ENCODE measurements around the gene RPL31. TPM values are rescaled to one million over a fixed set of nuclear protein-coding genes. Genes with fewer than 3 reads are reported as not detected.

RPL31 gene
- total RNA-seq, 2 experiments from 2014 or later = 1,667 to 1,859 TPM

- Mint-ChIP-seq H3K27ac (no peak overlapping the region), H3K9me3 (no peaks in the 10 kb centered on the region), H3K4me1 (ENCODE audit: low read depth) (peaks cover 2% of the 10 kb centered on the region), H3K27me3 (no peaks in the 10 kb centered on the region), H3K36me3 (ENCODE audit: low read depth) (no peaks in the 10 kb centered on the region), H3K4me3 (no peak overlapping the region)
- CTCF ChIA-PET = interaction anchor here (0.6 to 5.2 kb wide), 18 partner anchors 9 to 626 kb away, joined by 3 to 80 read pairs (median 4); no protein-coding TSS in a partner anchor
- TF ChIP-seq, protein P1, sequence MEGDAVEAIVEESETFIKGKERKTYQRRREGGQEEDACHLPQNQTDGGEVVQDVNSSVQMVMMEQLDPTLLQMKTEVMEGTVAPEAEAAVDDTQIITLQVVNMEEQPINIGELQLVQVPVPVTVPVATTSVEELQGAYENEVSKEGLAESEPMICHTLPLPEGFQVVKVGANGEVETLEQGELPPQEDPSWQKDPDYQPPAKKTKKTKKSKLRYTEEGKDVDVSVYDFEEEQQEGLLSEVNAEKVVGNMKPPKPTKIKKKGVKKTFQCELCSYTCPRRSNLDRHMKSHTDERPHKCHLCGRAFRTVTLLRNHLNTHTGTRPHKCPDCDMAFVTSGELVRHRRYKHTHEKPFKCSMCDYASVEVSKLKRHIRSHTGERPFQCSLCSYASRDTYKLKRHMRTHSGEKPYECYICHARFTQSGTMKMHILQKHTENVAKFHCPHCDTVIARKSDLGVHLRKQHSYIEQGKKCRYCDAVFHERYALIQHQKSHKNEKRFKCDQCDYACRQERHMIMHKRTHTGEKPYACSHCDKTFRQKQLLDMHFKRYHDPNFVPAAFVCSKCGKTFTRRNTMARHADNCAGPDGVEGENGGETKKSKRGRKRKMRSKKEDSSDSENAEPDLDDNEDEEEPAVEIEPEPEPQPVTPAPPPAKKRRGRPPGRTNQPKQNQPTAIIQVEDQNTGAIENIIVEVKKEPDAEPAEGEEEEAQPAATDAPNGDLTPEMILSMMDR (IDR thresholded peaks at IDR 0.05) = peak; percentile 64
- ATAC-seq (no peak), DNase-seq (no peak)
- POLR2A ChIA-PET = no interaction called here
- intact Hi-C loops (cut with micrococcal nuclease) = loop anchor here (10.0 kb wide), 1 partner anchor 168 kb away; no protein-coding TSS in a partner anchor
These were observed 34.5 kb downstream of the RPL31 start for GRCh38 chr2:101036562-101036961.

DNA sequence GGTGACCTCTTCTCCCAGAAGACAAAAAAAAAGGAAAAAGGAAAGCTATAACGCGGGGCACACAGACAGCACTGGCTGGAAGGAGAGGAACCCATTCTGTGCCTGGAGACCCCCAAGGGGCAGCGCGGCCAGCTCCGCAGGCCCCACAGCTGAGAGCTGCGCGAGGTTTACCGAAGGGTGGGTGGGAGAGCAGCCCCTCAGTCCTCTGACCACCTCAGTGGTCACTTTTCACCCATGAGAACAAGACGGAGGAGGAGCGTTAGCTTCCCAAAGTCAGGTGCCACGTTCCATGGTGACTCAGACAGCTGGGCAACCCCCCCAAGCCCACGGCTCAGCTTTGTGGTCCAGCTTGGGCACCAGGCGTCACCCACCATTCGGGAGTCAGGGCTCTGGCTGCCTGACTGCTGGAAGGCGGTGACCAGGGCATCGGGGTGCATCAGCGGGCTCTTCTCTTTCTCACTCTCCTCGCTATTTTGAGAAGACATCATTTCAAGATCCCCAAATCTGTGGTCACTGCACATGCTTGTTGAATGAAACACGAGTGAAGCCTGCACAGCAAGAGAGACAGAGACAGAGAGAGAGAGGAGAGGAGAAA, 35.2 kb downstream of the RPL31 start:
- intact Hi-C loops (cut with micrococcal nuclease) = loop anchor here (10.0 kb wide), 1 partner anchor 168 kb away; no protein-coding TSS in a partner anchor
- CTCF ChIA-PET = interaction anchor here (0.6 to 5.2 kb wide), 18 partner anchors 8 to 627 kb away, joined by 3 to 80 read pairs (median 4); no protein-coding TSS in a partner anchor
- DNase-seq = no peak
- peaks cover 2% of the 10 kb centered on the region for H3K4me1 Mint-ChIP-seq (ENCODE audit: low read depth)
- no peak for ATAC-seq
- H3K36me3 Mint-ChIP-seq (ENCODE audit: low read depth) = no peaks in the 10 kb centered on the region
- POLR2A ChIA-PET = no interaction called here
- H3K9me3 Mint-ChIP-seq = no peaks in the 10 kb centered on the region
- H3K27ac Mint-ChIP-seq = peak overlapping the region; percentile 69
- no peaks in the 10 kb centered on the region for H3K27me3 Mint-ChIP-seq
- TF ChIP-seq, protein P1 (IDR thresholded peaks at IDR 0.05) = no peak
- no peak overlapping the region for H3K4me3 Mint-ChIP-seq

DNA sequence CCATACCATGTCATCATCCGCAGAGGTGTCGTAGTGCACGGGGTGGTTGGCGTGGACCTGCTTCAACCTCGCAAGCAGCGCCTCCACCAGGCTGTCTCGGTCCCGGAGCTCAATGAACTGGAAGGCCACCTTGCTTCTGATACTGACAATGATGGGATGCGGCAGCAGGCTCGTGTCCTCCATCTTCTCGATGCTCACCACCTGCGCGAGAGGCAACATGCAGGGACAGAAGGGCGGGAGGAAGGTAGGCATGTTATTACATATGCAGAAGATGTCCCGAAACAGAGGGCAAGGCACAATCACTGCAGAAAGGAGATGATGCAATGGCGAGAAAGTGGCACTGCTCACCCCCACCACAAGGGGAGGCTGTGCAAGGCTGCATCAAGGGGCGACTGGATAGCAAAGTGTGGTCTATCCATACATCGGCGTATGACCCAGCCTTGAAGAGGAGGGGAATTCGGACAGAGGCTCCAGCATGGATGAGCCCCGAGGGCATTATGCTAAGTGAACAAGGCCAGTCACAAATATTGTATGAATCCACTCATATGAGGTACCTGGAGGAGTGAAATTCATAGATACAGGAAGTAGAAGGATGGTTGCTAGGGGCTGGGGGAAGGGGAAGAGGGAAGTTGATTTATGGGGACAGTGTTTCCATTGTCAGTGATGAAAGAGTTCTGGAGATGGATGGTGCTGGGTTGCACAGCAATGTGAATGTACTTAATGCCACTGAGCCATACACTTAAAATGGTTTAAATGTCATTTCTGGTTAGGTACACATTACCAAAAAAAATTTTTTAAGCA, 36.6 kb downstream of the RPL31 start:
- ATAC-seq (peak; percentile 82), DNase-seq (peak; percentile 61)
- TF ChIP-seq, protein P1 (IDR thresholded peaks at IDR 0.05) = peak; percentile 65
- intact Hi-C loops (cut with micrococcal nuclease) = loop anchor here (10.0 kb wide), 1 partner anchor 166 kb away; no protein-coding TSS in a partner anchor
- no peaks in the 10 kb centered on the region for H3K36me3 Mint-ChIP-seq (ENCODE audit: low read depth)
- H3K4me3 Mint-ChIP-seq = no peak overlapping the region
- H3K9me3 Mint-ChIP-seq = no peaks in the 10 kb centered on the region
- H3K27me3 Mint-ChIP-seq = no peaks in the 10 kb centered on the region
- peak overlapping the region; percentile 72 for H3K27ac Mint-ChIP-seq
- peaks cover 2% of the 10 kb centered on the region for H3K4me1 Mint-ChIP-seq (ENCODE audit: low read depth)
- POLR2A ChIA-PET = no interaction called here
- CTCF ChIA-PET = interaction anchor here (0.7 to 5.2 kb wide), 5 partner anchors 112 to 232 kb away, joined by 3 to 80 read pairs (median 8); no protein-coding TSS in a partner anchor

DNA sequence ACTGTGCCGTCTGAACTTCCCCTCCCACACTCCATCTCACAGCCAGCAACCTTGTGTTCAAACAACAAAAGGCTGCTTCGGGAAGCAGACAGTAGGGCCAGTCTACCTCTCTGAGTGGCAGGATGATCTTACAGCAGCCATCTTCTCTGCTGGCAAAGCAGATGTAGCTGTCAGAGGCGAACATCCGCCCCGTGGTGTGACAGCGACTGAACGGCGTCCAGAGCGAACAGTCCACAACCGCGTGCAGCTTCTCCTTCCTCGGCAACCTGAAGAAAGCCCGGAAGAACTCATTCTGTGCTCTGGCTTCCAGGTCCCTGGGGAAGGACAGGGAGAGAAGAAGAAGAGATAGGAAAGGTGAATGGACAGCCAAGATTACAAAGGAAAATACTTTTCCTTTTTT, 38.0 kb downstream of the RPL31 start:
- ChIA-PET CTCF (interaction anchor here (0.6 to 1.2 kb wide), 2 partner anchors 165 to 525 kb away, joined by 3 to 4 read pairs; no protein-coding TSS in a partner anchor), POLR2A (no interaction called here)
- Mint-ChIP-seq H3K4me3 (no peak overlapping the region), H3K27me3 (no peaks in the 10 kb centered on the region), H3K36me3 (ENCODE audit: low read depth) (no peaks in the 10 kb centered on the region), H3K9me3 (no peaks in the 10 kb centered on the region), H3K4me1 (ENCODE audit: low read depth) (peaks cover 2% of the 10 kb centered on the region), H3K27ac (no peak overlapping the region)
- no peak for ATAC-seq
- TF ChIP-seq, protein P1 (IDR thresholded peaks at IDR 0.05) = no peak
- intact Hi-C loops (cut with micrococcal nuclease) = no loop called here
- no peak for DNase-seq

GRCh38 chr2:101040761-101041160, 38.7 kb downstream of the RPL31 start:
- POLR2A ChIA-PET = no interaction called here
- Mint-ChIP-seq H3K27ac (no peak overlapping the region), H3K4me3 (no peak overlapping the region), H3K9me3 (no peaks in the 10 kb centered on the region), H3K36me3 (ENCODE audit: low read depth) (no peaks in the 10 kb centered on the region), H3K4me1 (ENCODE audit: low read depth) (peaks cover 2% of the 10 kb centered on the region), H3K27me3 (no peaks in the 10 kb centered on the region)
- DNase-seq (no peak), ATAC-seq (no peak)
- TF ChIP-seq, protein P1 (IDR thresholded peaks at IDR 0.05) = no peak
- CTCF ChIA-PET = no interaction called here
- intact Hi-C loops (cut with micrococcal nuclease) = no loop called here
